ENCODE results near the gene MROH7. TPM values are rescaled to one million over a fixed set of nuclear protein-coding genes. Genes with fewer than 3 reads are reported as not detected.

MROH7 gene
- total and polyA plus RNA-seq, 2 donors from 2014 or later = 3.8 to 5.4 TPM

GRCh38 chr1:54595956-54596498 lies 45.6 kb upstream of the MROH7 start:
- Histone ChIP-seq H3K9me3 (ENCODE audit: control insufficient read depth in 2 of 3, insufficient read depth in 1 of 3, low read length in 3 of 3) (no peaks in the 10 kb centered on the region), H3K4me3 (ENCODE audit: low read length in 3 of 3) (no peak overlapping the region), H3K36me3 (ENCODE audit: control insufficient read depth in 2 of 3, insufficient read depth in 3 of 3, low read length in 3 of 3) (peaks cover 0 to 9% (median 0%) of the 10 kb centered on the region in 3 donors), H3K27me3 (ENCODE audit: control insufficient read depth, insufficient read depth, low read length) (no peaks in the 10 kb centered on the region), H3K9ac (ENCODE audit: low read length in 3 of 3) (no peak overlapping the region), H3K4me1 (ENCODE audit: control insufficient read depth in 2 of 3, insufficient read depth in 2 of 3, low read depth in 1 of 3, low read length in 3 of 3) (peaks cover 2 to 12% (median 10%) of the 10 kb centered on the region in 3 donors), H3K27ac (ENCODE audit: low read depth in 2 of 2, low read length in 2 of 2) (no peak overlapping the region)
- FAIRE-seq = no peak
- no peak for TF ChIP-seq CTCF (IDR thresholded peaks at IDR 0.05; ENCODE audit: borderline replicate concordance, extremely low read depth, insufficient read depth)
- no peak for DNase-seq
- intact Hi-C loops (cut with DNase I) = no loop called here

- Histone ChIP-seq H3K9ac (ENCODE audit: low read length in 3 of 3) (no peak overlapping the region), H3K4me1 (ENCODE audit: control insufficient read depth in 2 of 3, insufficient read depth in 2 of 3, low read depth in 1 of 3, low read length in 3 of 3) (peaks cover 3 to 18% (median 13%) of the 10 kb centered on the region in 3 donors), H3K27me3 (ENCODE audit: control insufficient read depth, insufficient read depth, low read length) (no peaks in the 10 kb centered on the region), H3K4me3 (ENCODE audit: low read length in 3 of 3) (no peak overlapping the region), H3K27ac (ENCODE audit: low read depth in 2 of 2, low read length in 2 of 2) (no peak overlapping the region), H3K36me3 (ENCODE audit: control insufficient read depth in 2 of 3, insufficient read depth in 3 of 3, low read length in 3 of 3) (peaks cover 0 to 9% (median 0%) of the 10 kb centered on the region in 3 donors), H3K9me3 (ENCODE audit: control insufficient read depth in 2 of 3, insufficient read depth in 1 of 3, low read length in 3 of 3) (no peaks in the 10 kb centered on the region)
- no peak for TF ChIP-seq CTCF (IDR thresholded peaks at IDR 0.05; ENCODE audit: borderline replicate concordance, extremely low read depth, insufficient read depth)
- intact Hi-C loops (cut with DNase I) = no loop called here
- FAIRE-seq (no peak), DNase-seq (no peak)
Observed at GRCh38 chr1:54596756-54597155, 44.8 kb upstream of the MROH7 start.

- DNase-seq (no peak), FAIRE-seq (no peak)
- no peak for TF ChIP-seq CTCF (IDR thresholded peaks at IDR 0.05; ENCODE audit: borderline replicate concordance, extremely low read depth, insufficient read depth)
- no peaks in the 10 kb centered on the region for H3K9me3 ChIP-seq (ENCODE audit: control insufficient read depth in 2 of 3, insufficient read depth in 1 of 3, low read length in 3 of 3)
- H3K27ac ChIP-seq (ENCODE audit: low read depth in 2 of 2, low read length in 2 of 2) = no peak overlapping the region
- no peak overlapping the region for H3K4me3 ChIP-seq (ENCODE audit: low read length in 3 of 3)
- H3K4me1 ChIP-seq (ENCODE audit: control insufficient read depth in 2 of 3, insufficient read depth in 2 of 3, low read depth in 1 of 3, low read length in 3 of 3) = peaks cover 3 to 22% (median 13%) of the 10 kb centered on the region in 3 donors
- peaks cover 0 to 9% (median 0%) of the 10 kb centered on the region in 3 donors for H3K36me3 ChIP-seq (ENCODE audit: control insufficient read depth in 2 of 3, insufficient read depth in 3 of 3, low read length in 3 of 3)
- intact Hi-C loops (cut with DNase I) = no loop called here
- no peaks in the 10 kb centered on the region for H3K27me3 ChIP-seq (ENCODE audit: control insufficient read depth, insufficient read depth, low read length)
- no peak overlapping the region for H3K9ac ChIP-seq (ENCODE audit: low read length in 3 of 3)
Observed at GRCh38 chr1:54597455-54598030, 44.0 kb upstream of the MROH7 start.
